Panc1 (cell line): ENCODE measurements around the gene DGLUCY. TPM values are rescaled to one million over a fixed set of nuclear protein-coding genes. Genes with fewer than 3 reads are reported as not detected.

Experiments
- ATAC-seq: fragments of 200-7000 bp; cut with Tn5 transposase; 2 replicates; pipeline ENCODE4 v1.9.1; 2020; ENCODE audit warnings: mild to moderate bottlenecking, moderate library complexity
- BruUV-seq: library from RNA; stranded (reverse); fragments of 400-500 nt; replicated peaks from 2 replicates; lab custom pipeline; 2021; lab: Mats Ljungman, UMichigan
- CTCF ChIA-PET: fragments of 300-600 bp; sonication (Branson Sonifier 250); formaldehyde crosslinking; loops from one replicate; lab custom pipeline; 2022; ENCODE audit warnings: antibody characterized with exemption; lab: Charles Lee
- POLR2A ChIA-PET: fragments of 300-600 bp; sonication (Branson Sonifier 250); formaldehyde crosslinking; loops from one replicate; lab custom pipeline; 2022; ENCODE audit warnings: antibody characterized with exemption; lab: Charles Lee
- DNase-seq: peaks from one replicate; pipeline ENCODE4 v3.0.0-alpha.2; 2010; ENCODE audit warnings: low read depth, low spot score
- H3K27ac ChIP-seq: 2 replicates; pipeline ENCODE4 v1.5.1; 2011; ENCODE audit warnings: mild to moderate bottlenecking, low read length, inconsistent platforms
- H3K27me3 ChIP-seq: fragments of 200-500 bp; sonication (Bioruptor generic); 2 replicates; pipeline ENCODE4 v1.6.0; 2014; ENCODE audit warnings: low read length, inconsistent platforms; ENCODE audit not compliant: control insufficient read depth, insufficient read depth
- H3K36me3 ChIP-seq: fragments of 200-500 bp; sonication (Bioruptor generic); 2 replicates; pipeline ENCODE4 v1.5.1; 2014; ENCODE audit warnings: inconsistent platforms, mild to moderate bottlenecking, low read length, moderate library complexity; ENCODE audit not compliant: control insufficient read depth, insufficient read depth
- H3K4me1 ChIP-seq: 2 replicates; pipeline ENCODE4 v1.5.1; 2011; ENCODE audit warnings: inconsistent platforms, mild to moderate bottlenecking, low read length, moderate library complexity; ENCODE audit not compliant: control insufficient read depth, insufficient read depth
- H3K4me3 ChIP-seq, 2 experiments: 2 replicates each; pipeline ENCODE4 v1.5.1; 2011 to 2012; ENCODE audit warnings: low read depth in 2 of 2, low read length in 2 of 2, mild to moderate bottlenecking in 2 of 2, inconsistent platforms in 1 of 2, moderate library complexity in 1 of 2
- H3K9me3 ChIP-seq: fragments of 200-500 bp; sonication (Bioruptor generic); 2 replicates; pipeline ENCODE4 v1.5.1; 2014; ENCODE audit warnings: low read depth, mild to moderate bottlenecking, inconsistent platforms, low read length, moderate library complexity; ENCODE audit not compliant: control insufficient read depth, insufficient read depth
- CTCF ChIP-seq: fragments of 450-650 bp; IDR thresholded peaks from 2 replicates; pipeline ENCODE4 v1.5.1; 2017; ENCODE audit warnings: mild to moderate bottlenecking
- POLR2AphosphoS5 ChIP-seq: IDR thresholded peaks from 2 replicates; pipeline ENCODE4 v1.6.1; 2012; ENCODE audit warnings: mild to moderate bottlenecking, low read depth, low read length, moderate library complexity
- REST ChIP-seq, 2 experiments: IDR thresholded peaks; 2 replicates each; pipeline ENCODE4 v1.6.1; 2011 to 2012; ENCODE audit warnings: low read depth in 2 of 2, control low read depth in 1 of 2, low read length in 1 of 2, mild to moderate bottlenecking in 1 of 2, moderate library complexity in 1 of 2; ENCODE audit not compliant: insufficient read depth in 1 of 2
- SIN3A ChIP-seq: IDR thresholded peaks from 2 replicates; pipeline ENCODE4 v1.6.1; 2012; ENCODE audit warnings: low read depth, mild to moderate bottlenecking, low read length, moderate library complexity, borderline replicate concordance; ENCODE audit not compliant: insufficient read depth
- TCF7L2 ChIP-seq: IDR thresholded peaks from 2 replicates; pipeline ENCODE4 v1.6.1; 2011; ENCODE audit warnings: mild to moderate bottlenecking, low read depth, low read length, inconsistent platforms
- in situ Hi-C: cut with HindIII; loops from 2 replicates; pipeline ENCODE4 v1.10.0; 2016; ENCODE audit warnings: low sequenced_read_pairs, low pct_unique_long_range_greater_than_20kb
- intact Hi-C: fragments of 100-400 bp; cut with micrococcal nuclease; formaldehyde crosslinking; loops from one replicate; pipeline ENCODE4 v1.10.0; 2022; ENCODE audit not compliant: unreplicated experiment
- total RNA-seq: library from RNA; stranded (reverse); gene quantifications from one replicate; pipeline ENCODE4 v1.2.1, GENCODE V29; 2021; ENCODE audit not compliant: unreplicated experiment

DGLUCY gene
- total RNA-seq, 1 experiment from 2014 or later, result 21.3 TPM

DNA sequence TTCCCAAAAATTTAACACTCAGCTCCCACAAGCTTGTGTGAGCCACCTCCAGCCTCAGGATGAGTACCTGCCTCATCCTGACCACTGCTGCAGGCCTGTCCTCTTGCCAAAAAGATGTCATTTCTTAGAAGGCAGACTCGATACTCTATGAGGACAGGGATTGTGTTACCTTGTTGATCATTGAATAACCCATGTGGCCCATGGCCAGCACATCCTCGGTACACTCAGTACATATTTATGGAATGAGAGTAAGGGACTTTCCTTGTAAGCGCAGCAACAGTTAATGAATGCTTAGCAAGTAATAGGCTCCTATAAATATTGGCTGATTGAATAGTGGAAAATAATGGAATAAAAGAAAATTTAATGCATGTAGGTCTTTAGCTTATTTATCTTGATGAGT lies 15.3 kb upstream of the DGLUCY start:
- Histone ChIP-seq H3K27me3 (no peaks in the 10 kb centered on the region), H3K36me3 (no peaks in the 10 kb centered on the region), H3K4me1 (no peaks in the 10 kb centered on the region), H3K4me3 (no peak overlapping the region), H3K27ac (no peak overlapping the region), H3K9me3 (no peaks in the 10 kb centered on the region)
- TF ChIP-seq TCF7L2, result no peak
- no peak for TF ChIP-seq REST (IDR thresholded peaks at IDR 0.05; ENCODE audit: insufficient read depth in 1 of 2, low read depth in 2 of 2, low read length in 1 of 2)
- no peak for TF ChIP-seq SIN3A
- TF ChIP-seq POLR2AphosphoS5, result no peak
- TF ChIP-seq CTCF, result no peak
- ATAC-seq (no peak), DNase-seq (no peak)
- POLR2A ChIA-PET, result no interaction called here
- intact Hi-C loops, result no loop called here
- in situ Hi-C loops, result no loop called here
- CTCF ChIA-PET, result interaction anchor here (0.7 kb wide), 1 partner anchor 23 kb away, joined by 6 read pairs; no protein-coding TSS in a partner anchor
- no TSS peak for BruUV-seq

DNA sequence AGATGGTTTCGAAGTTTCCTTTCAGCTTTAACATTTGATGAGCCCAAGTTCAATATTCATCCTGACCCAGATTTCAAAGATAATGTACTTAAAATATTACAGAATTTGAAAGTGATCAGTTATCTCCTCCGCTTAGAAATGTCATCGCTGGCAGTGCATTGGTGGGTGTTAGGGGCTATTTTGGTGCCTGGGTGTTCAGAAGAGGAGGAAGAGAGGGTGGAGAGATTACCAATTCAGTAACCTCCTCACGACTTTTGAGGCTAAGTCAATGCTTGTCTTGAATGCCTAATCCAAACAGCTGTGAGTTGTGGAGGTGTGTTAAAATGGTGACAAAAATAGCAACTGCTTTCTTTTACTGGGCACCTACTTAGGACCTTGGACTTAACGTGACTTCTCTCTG lies 13.8 kb upstream of the DGLUCY start:
- ChIA-PET POLR2A (no interaction called here), CTCF (no interaction called here)
- ATAC-seq, result no peak
- no peaks in the 10 kb centered on the region for H3K36me3 ChIP-seq
- TF ChIP-seq SIN3A (no peak), CTCF (no peak), POLR2AphosphoS5 (no peak), REST (IDR thresholded peaks at IDR 0.05; ENCODE audit: insufficient read depth in 1 of 2, low read depth in 2 of 2, low read length in 1 of 2) (no peak), TCF7L2 (no peak)
- in situ Hi-C loops, result no loop called here
- no peak overlapping the region for H3K27ac ChIP-seq
- no peak overlapping the region for H3K4me3 ChIP-seq
- intact Hi-C loops, result no loop called here
- H3K4me1 ChIP-seq, result no peaks in the 10 kb centered on the region
- DNase-seq, result no peak
- no TSS peak for BruUV-seq
- H3K27me3 ChIP-seq, result no peaks in the 10 kb centered on the region
- H3K9me3 ChIP-seq, result no peaks in the 10 kb centered on the region
